IPS-20b (cell line): ENCODE data around the gene PRRG1.
"Not testable (repeated sequence)": the region's sequence is repeated elsewhere in the genome, so short reads cannot be mapped to it uniquely, and the experiment has no call there.

Experiments
- H3K27ac ChIP-seq: one replicate; pipeline ENCODE4 v1.5.1; 2013; ENCODE audit warnings: low read length
- H3K27me3 ChIP-seq: 2 replicates; pipeline ENCODE4 v1.6.1; 2013; ENCODE audit warnings: mild to moderate bottlenecking, low read length, inconsistent platforms; ENCODE audit not compliant: insufficient read depth
- H3K36me3 ChIP-seq: 2 replicates; pipeline ENCODE4 v1.6.1; 2013; ENCODE audit warnings: low read depth, mild to moderate bottlenecking, inconsistent platforms, low read length, moderate library complexity; ENCODE audit not compliant: insufficient read depth
- H3K4me1 ChIP-seq: 2 replicates; pipeline ENCODE4 v1.6.1; 2013; ENCODE audit warnings: mild to moderate bottlenecking, control low read depth, inconsistent platforms, low read length, moderate library complexity; ENCODE audit not compliant: insufficient read depth
- H3K4me3 ChIP-seq: 2 replicates; pipeline ENCODE4 v1.5.1; 2013; ENCODE audit warnings: mild to moderate bottlenecking, low read length, inconsistent platforms
- H3K9ac ChIP-seq: 2 replicates; pipeline ENCODE4 v1.6.1; 2013; ENCODE audit warnings: low read depth, mild to moderate bottlenecking, inconsistent platforms, low read length, moderate library complexity
- H3K9me3 ChIP-seq: 2 replicates; pipeline ENCODE4 v1.6.1; 2013; ENCODE audit warnings: mild to moderate bottlenecking, low read depth, low read length, inconsistent platforms; ENCODE audit not compliant: insufficient read depth

Gene PRRG1

DNA sequence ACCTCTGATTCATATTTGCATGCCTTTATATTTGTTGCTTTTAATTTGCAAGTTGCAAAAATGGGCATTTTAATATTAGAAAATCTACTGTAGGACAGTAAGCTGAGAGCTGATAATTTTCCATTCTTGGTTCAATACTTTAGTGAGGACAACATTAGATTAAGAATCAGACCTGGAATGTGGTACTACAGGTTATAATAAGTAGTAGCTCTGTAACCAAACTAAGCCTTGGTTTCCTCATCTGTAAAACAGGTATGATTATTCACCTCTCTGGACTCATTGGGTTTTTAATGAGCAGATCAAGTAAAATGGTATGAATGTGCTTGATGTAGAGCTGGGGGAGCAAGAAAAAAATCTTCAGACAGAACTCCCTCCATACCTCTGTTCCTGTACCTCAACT is 31.1 kb downstream of the PRRG1 start:
- no peaks in the 10 kb centered on the region for H3K36me3 ChIP-seq

DNA sequence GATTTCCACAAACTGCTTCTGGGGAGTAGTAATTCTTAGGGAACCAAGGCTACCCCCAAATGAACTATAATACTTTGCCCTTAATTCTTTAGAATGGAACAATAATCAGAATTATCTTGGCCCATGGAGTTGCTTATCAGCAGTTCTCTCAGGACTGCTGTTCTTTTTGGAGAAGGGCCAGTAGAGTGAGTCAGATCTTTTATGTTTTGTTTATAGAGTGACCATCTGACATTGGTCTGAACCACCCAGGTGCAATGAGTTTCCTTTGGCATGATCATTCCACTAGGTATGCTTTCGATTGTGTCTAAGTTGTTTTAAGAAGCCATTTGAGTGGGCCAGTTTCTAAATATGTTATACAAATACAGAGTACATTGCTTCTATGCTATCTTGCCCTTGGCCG is 31.8 kb downstream of the PRRG1 start:
- Histone ChIP-seq H3K4me3 (no peak overlapping the region), H3K9me3 (no peaks in the 10 kb centered on the region)

More for the DNA sequence above, 31.1 kb downstream of the PRRG1 start:
- Histone ChIP-seq H3K9me3 (no peaks in the 10 kb centered on the region), H3K4me3 (no peak overlapping the region), H3K9ac (no peak overlapping the region), H3K27ac (no peak overlapping the region), H3K27me3 (no peaks in the 10 kb centered on the region), H3K4me1 (no peaks in the 10 kb centered on the region)

DNA sequence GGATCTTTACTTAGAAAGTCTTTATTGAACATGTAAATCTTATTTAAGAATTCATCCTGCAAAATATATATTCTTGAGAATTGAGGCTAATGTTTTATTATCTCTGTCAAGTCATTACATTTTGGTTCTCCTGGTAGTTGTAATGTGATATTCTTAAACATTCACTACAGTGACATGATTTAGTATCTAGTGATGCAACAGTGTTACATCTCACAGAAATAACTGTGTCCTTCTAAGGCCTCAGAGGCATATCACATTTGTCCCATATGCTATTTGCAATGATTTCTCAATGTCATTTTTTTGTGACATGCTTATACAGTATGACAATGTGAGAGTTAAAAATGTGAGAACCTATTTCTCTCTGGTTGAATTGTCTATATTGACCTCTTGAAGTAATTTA is 34.1 kb downstream of the PRRG1 start:
- Histone ChIP-seq H3K4me1 (no peaks in the 10 kb centered on the region), H3K36me3 (no peaks in the 10 kb centered on the region), H3K4me3 (no peak overlapping the region), H3K9me3 (no peaks in the 10 kb centered on the region), H3K9ac (no peak overlapping the region), H3K27ac (no peak overlapping the region), H3K27me3 (no peaks in the 10 kb centered on the region)

More for the DNA sequence above, 31.8 kb downstream of the PRRG1 start:
- H3K27me3 ChIP-seq = no peaks in the 10 kb centered on the region
- H3K36me3 ChIP-seq = no peaks in the 10 kb centered on the region
- H3K4me1 ChIP-seq = no peaks in the 10 kb centered on the region
- H3K9ac ChIP-seq = no peak overlapping the region
- H3K27ac ChIP-seq = no peak overlapping the region

DNA sequence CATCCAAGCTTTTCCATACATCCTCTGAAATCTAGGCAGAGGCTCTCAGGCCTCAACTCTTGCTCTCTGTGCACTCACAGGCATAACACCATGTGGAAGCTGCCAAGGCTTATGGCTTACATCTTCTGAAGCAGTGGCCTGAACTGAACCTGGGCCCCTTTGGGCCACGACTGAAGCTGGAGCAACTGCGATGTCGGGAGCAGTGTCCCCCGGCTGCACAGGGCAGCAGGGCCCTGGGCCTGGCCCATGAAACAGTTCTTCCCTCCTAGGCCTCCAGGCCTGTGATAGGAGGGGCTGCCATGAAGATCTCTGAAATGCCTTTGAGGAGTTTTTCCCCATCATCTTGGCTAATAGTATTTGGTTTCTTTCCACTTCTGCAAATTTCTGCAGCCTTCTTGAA is 39.2 kb downstream of the PRRG1 start:
- Histone ChIP-seq H3K36me3 (no peaks in the 10 kb centered on the region), H3K27ac (no peak overlapping the region), H3K9ac (no peak overlapping the region), H3K27me3 (no peaks in the 10 kb centered on the region), H3K9me3 (no peaks in the 10 kb centered on the region), H3K4me3 (no peak overlapping the region), H3K4me1 (no peaks in the 10 kb centered on the region)

DNA sequence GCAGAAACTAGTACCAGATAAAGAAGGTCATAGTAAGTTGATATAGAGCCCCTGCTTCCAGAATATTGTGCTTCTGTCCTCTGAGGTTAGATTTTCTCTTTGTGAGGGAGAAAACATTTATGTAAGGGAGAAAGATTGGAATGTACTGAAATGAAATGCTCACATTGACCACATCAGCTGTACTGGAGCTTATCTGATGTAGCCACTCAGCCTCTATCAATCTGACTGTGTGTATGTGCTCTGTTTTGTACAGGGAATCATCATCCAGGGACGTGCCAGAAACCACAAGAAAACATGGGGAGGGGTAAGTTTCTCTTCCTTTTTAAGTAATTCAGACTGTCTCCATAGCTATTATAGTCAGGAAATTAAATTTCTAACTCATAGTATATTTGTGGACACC is 56.8 kb downstream of the PRRG1 start:
- H3K27ac ChIP-seq = no peak overlapping the region

DNA sequence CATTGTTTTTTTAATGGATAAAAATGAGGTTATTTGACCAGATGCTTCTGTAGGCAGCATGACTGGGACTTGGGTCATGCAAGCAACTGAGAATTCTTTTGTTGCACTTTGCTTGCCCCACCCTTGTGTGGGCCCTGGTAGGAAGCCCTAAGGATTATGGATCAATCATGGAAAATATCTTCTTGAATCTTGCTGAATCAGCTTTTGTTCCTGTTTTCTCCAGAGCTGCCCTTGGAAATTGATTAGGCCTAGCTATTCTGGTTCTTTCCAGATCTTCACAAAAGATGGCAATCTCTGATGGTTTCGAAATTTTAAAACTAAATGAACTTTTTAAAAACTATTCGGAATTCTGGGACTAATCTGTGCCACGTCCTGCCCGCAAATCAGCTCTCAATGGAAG is 58.6 kb downstream of the PRRG1 start:
- Histone ChIP-seq H3K4me1 (peaks cover 4% of the 10 kb centered on the region; the same call in 1 of the 2 replicates), H3K9ac (no peak overlapping the region), H3K4me3 (no peak overlapping the region), H3K9me3 (no peaks in the 10 kb centered on the region), H3K27ac (no peak overlapping the region), H3K27me3 (no peaks in the 10 kb centered on the region), H3K36me3 (no peaks in the 10 kb centered on the region; the same call in 1 of the 2 replicates)

More for the DNA sequence above, 56.8 kb downstream of the PRRG1 start:
- Histone ChIP-seq H3K27me3 (no peaks in the 10 kb centered on the region), H3K4me1 (peaks cover 4% of the 10 kb centered on the region; the same call in 1 of the 2 replicates), H3K9ac (no peak overlapping the region), H3K36me3 (no peaks in the 10 kb centered on the region; the same call in 1 of the 2 replicates), H3K4me3 (no peak overlapping the region), H3K9me3 (no peaks in the 10 kb centered on the region)

DNA sequence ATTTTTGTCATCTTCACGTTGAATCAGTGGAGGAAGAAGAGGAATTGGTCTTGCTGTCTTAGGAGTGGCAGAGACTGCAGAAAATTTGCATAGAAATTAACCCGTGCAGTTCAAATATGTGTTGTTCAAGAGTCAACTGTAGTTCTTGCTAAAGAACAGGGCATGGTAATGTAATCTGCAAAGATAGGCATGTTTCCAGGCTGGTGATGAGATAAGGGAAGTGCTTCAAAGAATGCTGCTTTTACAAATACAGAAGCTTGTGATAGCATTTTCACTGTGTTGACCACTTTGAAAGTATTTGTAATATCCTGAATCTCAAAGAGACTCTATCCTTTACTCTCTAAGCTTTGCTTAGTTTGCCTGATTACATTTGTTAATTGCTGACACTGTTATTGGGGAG is 60.1 kb downstream of the PRRG1 start:
- H3K27me3 ChIP-seq = no peaks in the 10 kb centered on the region

DNA sequence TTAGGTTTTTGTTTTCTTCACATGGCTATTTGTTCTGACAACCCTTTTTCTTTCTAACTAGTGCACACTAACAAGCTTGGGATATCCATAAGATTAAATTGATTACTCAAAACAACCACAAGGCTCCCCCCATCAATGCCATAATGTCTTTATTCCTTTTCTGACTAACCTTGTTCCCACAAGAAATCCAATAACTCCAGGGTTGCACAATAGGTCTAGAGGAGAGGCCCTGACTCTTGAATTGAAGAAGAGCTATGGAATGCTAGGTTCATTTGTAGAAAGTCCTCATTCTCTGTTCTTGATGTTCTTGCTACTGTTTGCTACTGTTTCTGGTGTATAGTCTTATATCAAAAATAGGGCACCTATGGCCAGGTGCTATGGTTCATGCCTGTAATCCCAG is 71.0 kb downstream of the PRRG1 start:
- Histone ChIP-seq H3K9ac (no peak overlapping the region), H3K27me3 (no peaks in the 10 kb centered on the region), H3K4me1 (peaks cover 3% of the 10 kb centered on the region; the same call in 1 of the 2 replicates), H3K36me3 (no peaks in the 10 kb centered on the region), H3K27ac (no peak overlapping the region), H3K9me3 (no peaks in the 10 kb centered on the region), H3K4me3 (no peak overlapping the region)

More for the DNA sequence above, 60.1 kb downstream of the PRRG1 start:
- Histone ChIP-seq H3K9ac (no peak overlapping the region), H3K4me1 (peaks cover 4% of the 10 kb centered on the region; the same call in 1 of the 2 replicates), H3K4me3 (no peak overlapping the region), H3K27ac (no peak overlapping the region), H3K36me3 (no peaks in the 10 kb centered on the region; the same call in 1 of the 2 replicates), H3K9me3 (no peaks in the 10 kb centered on the region)

DNA sequence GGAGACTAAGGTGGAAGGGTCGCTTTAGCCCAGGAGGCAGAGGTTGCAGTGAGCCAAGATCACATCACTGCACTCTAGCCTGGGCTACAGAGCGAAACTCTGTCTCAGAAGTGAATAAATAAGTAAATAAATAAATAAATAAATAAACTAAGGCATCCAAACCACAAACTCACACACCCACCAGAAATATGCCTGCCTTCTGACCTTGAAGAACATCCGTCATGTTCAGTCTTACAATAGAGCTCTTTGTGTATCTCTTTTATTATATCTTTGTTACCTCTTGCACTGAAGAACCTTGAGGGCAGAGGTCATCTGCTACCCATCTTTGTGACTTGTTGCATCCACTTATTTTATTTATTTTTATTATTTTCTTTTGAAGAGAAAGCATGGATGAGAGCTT is 71.6 kb downstream of the PRRG1 start:
- H3K36me3 ChIP-seq = no peaks in the 10 kb centered on the region
- no peaks in the 10 kb centered on the region for H3K27me3 ChIP-seq
- H3K9ac ChIP-seq = no peak overlapping the region
- no peak overlapping the region for H3K4me3 ChIP-seq
- no peak overlapping the region for H3K27ac ChIP-seq
- no peaks in the 10 kb centered on the region for H3K9me3 ChIP-seq
- peaks cover 3% of the 10 kb centered on the region; the same call in 1 of the 2 replicates for H3K4me1 ChIP-seq

DNA sequence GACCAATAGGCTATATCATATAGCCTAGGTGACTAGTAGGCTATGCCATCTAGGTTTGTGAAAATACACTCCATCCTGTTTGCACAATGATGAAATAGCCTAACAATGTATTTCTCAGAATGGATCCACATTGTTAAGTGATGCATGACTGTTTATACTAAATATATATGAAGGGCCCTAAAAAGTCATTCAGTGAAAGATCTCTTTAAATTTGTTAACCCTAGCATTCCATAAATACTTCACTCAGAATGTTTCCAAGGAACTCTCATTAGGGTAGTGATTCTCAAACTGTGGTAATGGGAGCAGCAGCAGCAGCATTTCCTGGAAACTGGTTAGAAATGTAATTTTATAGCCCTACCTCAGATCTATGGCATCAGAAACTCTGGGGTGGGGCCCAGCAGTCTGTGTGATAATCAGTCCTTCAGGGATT is 74.9 kb downstream of the PRRG1 start:
- Histone ChIP-seq H3K36me3 (no peaks in the 10 kb centered on the region), H3K4me3 (no peak overlapping the region), H3K4me1 (peaks cover 3% of the 10 kb centered on the region; the same call in 1 of the 2 replicates), H3K9me3 (no peaks in the 10 kb centered on the region), H3K27me3 (no peaks in the 10 kb centered on the region), H3K9ac (no peak overlapping the region), H3K27ac (no peak overlapping the region)

DNA sequence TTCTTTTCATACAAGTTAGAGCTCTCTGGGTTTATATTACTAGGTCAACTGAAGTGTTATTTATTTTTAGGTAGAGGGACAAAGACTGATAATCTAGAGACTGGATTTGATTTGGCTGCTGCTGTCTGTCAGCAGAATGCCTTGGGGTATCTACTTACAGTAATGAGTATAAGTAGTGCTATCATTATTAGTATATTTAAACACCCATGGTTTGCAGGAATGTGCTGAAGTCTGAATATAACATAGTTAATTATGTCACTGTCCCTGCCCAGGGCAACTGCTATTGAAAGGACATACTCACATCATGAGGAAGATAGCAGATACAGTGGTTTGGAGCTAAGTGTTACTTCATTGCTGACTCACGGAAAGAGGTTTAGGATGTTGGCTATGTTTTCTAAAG is 76.2 kb downstream of the PRRG1 start:
- H3K27ac ChIP-seq = no peak overlapping the region
- peaks cover 3% of the 10 kb centered on the region; the same call in 1 of the 2 replicates for H3K4me1 ChIP-seq
- no peaks in the 10 kb centered on the region for H3K9me3 ChIP-seq
- no peak overlapping the region for H3K4me3 ChIP-seq
- H3K36me3 ChIP-seq = no peaks in the 10 kb centered on the region
- H3K9ac ChIP-seq = no peak overlapping the region
- H3K27me3 ChIP-seq = no peaks in the 10 kb centered on the region

DNA sequence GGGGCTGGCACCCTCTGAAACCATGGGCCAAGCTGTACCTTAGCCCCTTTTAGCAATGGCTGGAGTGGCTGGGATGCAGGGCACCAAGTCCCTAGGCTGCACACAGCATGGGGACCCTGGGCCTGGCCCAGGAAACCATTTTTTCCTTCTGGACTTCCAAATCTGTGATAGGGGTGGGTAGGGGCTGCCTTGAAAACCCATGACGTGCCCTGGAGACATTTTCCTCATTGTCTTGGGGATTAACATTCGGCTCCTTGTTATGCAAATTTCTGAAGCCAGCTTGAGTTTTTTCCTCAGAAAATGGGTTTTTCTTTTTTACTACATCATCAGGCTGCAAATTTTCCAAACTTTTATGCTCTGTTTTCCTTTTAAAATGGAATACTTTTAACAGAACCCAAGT is 79.8 kb downstream of the PRRG1 start:
- H3K27ac ChIP-seq, H3K36me3 ChIP-seq, H3K27me3 ChIP-seq, H3K9me3 ChIP-seq, H3K4me1 ChIP-seq, H3K9ac ChIP-seq, H3K4me3 ChIP-seq: not testable (repeated sequence)
